Transverse colon (tissue), 4 donors: ENCODE results near the gene IL1B. TPM values are rescaled to one million over a fixed set of nuclear protein-coding genes. Genes with fewer than 3 reads are reported as not detected.

Experiments used
- DNase-seq: peaks from one replicate; pipeline ENCODE4 v3.0.0-alpha.2; 2019
- H3K27ac ChIP-seq, 4 donors: fragments of 200-600 bp; sonication (generic); 2 replicates each; pipeline ENCODE4 v1.5.1; 2016 to 2018; ENCODE audit warnings: inconsistent platforms in 4 of 4
- H3K27me3 ChIP-seq: fragments of 200-600 bp; sonication (generic); 2 replicates; pipeline ENCODE4 v1.5.1; 2017; ENCODE audit warnings: inconsistent platforms
- H3K36me3 ChIP-seq, 4 donors: fragments of 200-600 bp; sonication (generic); 2 replicates each; pipeline ENCODE4 v1.5.1; 2017 to 2019; ENCODE audit warnings: inconsistent platforms in 4 of 4
- H3K4me1 ChIP-seq, 4 donors: fragments of 200-600 bp; sonication (generic); 2 replicates each; pipeline ENCODE4 v1.5.1; 2017 to 2020; ENCODE audit warnings: inconsistent platforms in 4 of 4
- H3K4me3 ChIP-seq, 4 donors: fragments of 200-600 bp; sonication (generic); 1 replicate in 1 of 4; 2 replicates in 3 of 4; pipeline versions ENCODE4 v1.5.1 to v1.6.1; 2017 to 2019; ENCODE audit warnings: inconsistent platforms in 4 of 4
- H3K9me3 ChIP-seq, 2 donors: fragments of 200-600 bp; sonication (generic); 2 replicates each; pipeline ENCODE4 v1.5.1; 2017 to 2019; ENCODE audit warnings: inconsistent platforms in 2 of 2
- EP300 ChIP-seq: sonication (generic); formaldehyde crosslinking; IDR thresholded peaks from one replicate; pipeline ENCODE4 v1.6.1; 2017; ENCODE audit warnings: antibody characterized with exemption, low read depth
- POLR2A ChIP-seq: fragments of 450-650 bp; IDR thresholded peaks from one replicate; pipeline ENCODE4 v1.6.1; 2016; ENCODE audit warnings: antibody characterized with exemption, mild to moderate bottlenecking, moderate library complexity
- POLR2AphosphoS5 ChIP-seq, 3 donors: sonication (generic); formaldehyde crosslinking; IDR thresholded peaks; one replicate each; pipeline ENCODE4 v1.6.1; 2016; ENCODE audit warnings: antibody characterized with exemption in 3 of 3
- WGBS, 2 donors: methylation state at CpG; one replicate each; pipeline ENCODE4 v1.1.5; 2018; ENCODE audit warnings: low coverage in 1 of 2; 5-methylcytosine and 5-hydroxymethylcytosine counted together
- in situ Hi-C, 4 donors: fragments of 200-750 bp; cut with MboI; loops; one replicate each; pipeline versions ENCODE4 v1.15.0 to v1.15.1; 2017; ENCODE audit warnings: low sequenced_read_pairs in 3 of 4, low pct_ligation_motif_present in 1 of 4, low pct_unique_long_range_greater_than_20kb in 1 of 4
- intact Hi-C: fragments of 100-400 bp; cut with DNase I; formaldehyde crosslinking; loops from one replicate; pipeline ENCODE4 v1.15.1; 2023; ENCODE audit warnings: low total_unique reads
- total RNA-seq, 4 donors: library from RNA; depleted of rRNA; stranded (reverse); fragments of >200 nt; gene quantifications; one replicate each; pipeline ENCODE4 v1.1.0, GENCODE V29; 2016
- TF ChIP-seq, protein P1 (sequence below), 5 experiments: fragments of 200-600 bp in 3 of 5; fragments of 450-650 bp in 2 of 5; sonication (generic) in 3 of 5; IDR thresholded peaks; 1 replicate in 2 of 5; 2 replicates in 3 of 5; pipeline ENCODE4 v1.5.1; 2016 to 2017; ENCODE audit warnings: antibody characterized with exemption in 5 of 5, inconsistent platforms in 3 of 5, mild to moderate bottlenecking in 2 of 5, moderate library complexity in 1 of 5

IL1B gene
- total RNA-seq, 4 donors from 2014 or later, result 1.9 to 7.1 (median 4.6) TPM; not detected in 1

DNA sequence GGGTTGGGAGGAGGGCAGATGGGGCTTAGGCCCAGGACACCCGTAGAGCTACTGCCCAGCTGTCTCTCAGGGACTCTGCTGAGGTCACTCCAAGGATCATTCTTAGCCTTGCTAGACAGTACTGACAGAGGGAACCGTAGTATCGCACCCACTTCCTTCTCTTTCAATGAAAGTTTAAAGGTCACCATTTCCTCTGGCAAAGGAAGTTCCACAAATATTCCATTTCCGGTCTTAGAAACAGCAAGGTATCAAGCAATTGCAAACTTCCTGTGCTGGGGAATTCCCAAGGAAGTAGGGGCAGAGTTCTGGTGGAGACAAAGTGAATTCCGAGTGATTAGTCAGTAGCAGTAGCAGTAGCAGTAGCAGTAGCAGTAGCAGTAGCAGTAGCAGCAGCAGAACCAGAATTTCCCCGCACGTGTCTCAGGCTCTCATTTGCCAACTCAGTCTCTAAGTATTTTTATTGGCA is 24.7 kb downstream of the IL1B start:
- no peaks in the 10 kb centered on the region for H3K36me3 ChIP-seq
- DNase-seq, result no peak
- intact Hi-C loops (no loop called here), in situ Hi-C loops (no loop called here)
- peaks cover 0 to 16% (median 3%) of the 10 kb centered on the region in 4 donors for H3K4me1 ChIP-seq
- H3K27me3 ChIP-seq, result no peaks in the 10 kb centered on the region
- WGBS, 2 donors, result 42% methylated on average over 7 of the region's 7 CpGs; no CpG with 5 or more reads in 1 of the 2 donors
- peaks cover 0 to 3% of the 10 kb centered on the region in 2 donors for H3K9me3 ChIP-seq
- H3K4me3 ChIP-seq, result no peak overlapping the region
- TF ChIP-seq EP300, result no peak
- TF ChIP-seq POLR2AphosphoS5 (IDR thresholded peaks at IDR 0.05), result no peak
- TF ChIP-seq, protein P1, sequence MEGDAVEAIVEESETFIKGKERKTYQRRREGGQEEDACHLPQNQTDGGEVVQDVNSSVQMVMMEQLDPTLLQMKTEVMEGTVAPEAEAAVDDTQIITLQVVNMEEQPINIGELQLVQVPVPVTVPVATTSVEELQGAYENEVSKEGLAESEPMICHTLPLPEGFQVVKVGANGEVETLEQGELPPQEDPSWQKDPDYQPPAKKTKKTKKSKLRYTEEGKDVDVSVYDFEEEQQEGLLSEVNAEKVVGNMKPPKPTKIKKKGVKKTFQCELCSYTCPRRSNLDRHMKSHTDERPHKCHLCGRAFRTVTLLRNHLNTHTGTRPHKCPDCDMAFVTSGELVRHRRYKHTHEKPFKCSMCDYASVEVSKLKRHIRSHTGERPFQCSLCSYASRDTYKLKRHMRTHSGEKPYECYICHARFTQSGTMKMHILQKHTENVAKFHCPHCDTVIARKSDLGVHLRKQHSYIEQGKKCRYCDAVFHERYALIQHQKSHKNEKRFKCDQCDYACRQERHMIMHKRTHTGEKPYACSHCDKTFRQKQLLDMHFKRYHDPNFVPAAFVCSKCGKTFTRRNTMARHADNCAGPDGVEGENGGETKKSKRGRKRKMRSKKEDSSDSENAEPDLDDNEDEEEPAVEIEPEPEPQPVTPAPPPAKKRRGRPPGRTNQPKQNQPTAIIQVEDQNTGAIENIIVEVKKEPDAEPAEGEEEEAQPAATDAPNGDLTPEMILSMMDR (IDR thresholded peaks at IDR 0.05), result no peak
- no peak for TF ChIP-seq POLR2A
- peak overlapping the region in 2 of 4 donors; percentile 4 to 22 for H3K27ac ChIP-seq

DNA sequence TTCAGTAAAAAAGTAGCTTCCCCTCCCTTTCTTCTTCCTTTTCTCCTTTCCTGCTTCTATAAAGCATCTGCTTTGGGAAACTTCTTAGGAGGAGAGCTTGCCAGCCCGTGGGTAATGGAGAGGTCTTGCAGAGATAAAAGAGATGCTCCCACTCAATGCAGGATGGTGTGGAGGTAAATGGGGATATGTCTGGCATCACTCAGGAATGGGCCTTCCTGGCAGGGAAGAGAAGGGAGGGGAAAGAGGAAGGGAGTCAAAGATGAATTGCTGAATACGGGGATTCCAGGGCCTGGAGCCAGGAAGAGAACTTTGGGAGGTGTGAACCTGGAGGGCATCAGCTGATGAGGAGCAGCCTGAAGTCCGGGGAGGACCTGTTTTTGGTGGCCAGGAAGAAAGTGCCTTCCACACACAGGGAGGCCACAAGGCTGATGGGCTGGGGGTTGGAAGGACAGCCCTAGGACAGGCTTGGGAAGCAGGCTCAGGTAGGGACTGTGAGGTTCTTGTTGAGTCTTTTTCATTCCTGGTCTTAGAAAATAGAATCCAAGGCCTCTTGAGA is 25.2 kb downstream of the IL1B start:
- Histone ChIP-seq H3K4me1 (peaks cover 0 to 16% (median 3%) of the 10 kb centered on the region in 4 donors), H3K9me3 (peaks cover 0 to 3% of the 10 kb centered on the region in 2 donors), H3K4me3 (no peak overlapping the region), H3K27ac (peak overlapping the region in 2 of 4 donors; percentile 4 to 22), H3K36me3 (no peaks in the 10 kb centered on the region), H3K27me3 (no peaks in the 10 kb centered on the region)
- TF ChIP-seq EP300 (no peak), POLR2AphosphoS5 (IDR thresholded peaks at IDR 0.05) (no peak), POLR2A (no peak)
- TF ChIP-seq, protein P1 (IDR thresholded peaks at IDR 0.05), result no peak
- in situ Hi-C loops (no loop called here), intact Hi-C loops (no loop called here)
- no peak for DNase-seq
- 67 to 93% methylated on average over 1 to 3 of the region's 3 CpGs for WGBS, 2 donors

- DNase-seq, result no peak
- in situ Hi-C loops (no loop called here), intact Hi-C loops (no loop called here)
- Histone ChIP-seq H3K36me3 (no peaks in the 10 kb centered on the region), H3K4me3 (no peak overlapping the region), H3K27ac (no peak overlapping the region), H3K27me3 (no peaks in the 10 kb centered on the region), H3K9me3 (peaks cover 0 to 3% of the 10 kb centered on the region in 2 donors), H3K4me1 (peaks cover 0 to 16% (median 3%) of the 10 kb centered on the region in 4 donors)
- TF ChIP-seq EP300, result no peak
- no peak for TF ChIP-seq POLR2AphosphoS5 (IDR thresholded peaks at IDR 0.05)
- TF ChIP-seq, protein P1 (IDR thresholded peaks at IDR 0.05), result no peak
- no peak for TF ChIP-seq POLR2A
Observed at GRCh38 chr2:112809112-112809511, 27.5 kb downstream of the IL1B start.

GRCh38 chr2:112807233-112807807 is 29.3 kb downstream of the IL1B start:
- peaks cover 0 to 10% (median 3%) of the 10 kb centered on the region in 4 donors for H3K4me1 ChIP-seq
- H3K27me3 ChIP-seq, result no peaks in the 10 kb centered on the region
- no peak overlapping the region for H3K27ac ChIP-seq
- intact Hi-C loops (no loop called here), in situ Hi-C loops (no loop called here)
- peaks cover 0 to 3% of the 10 kb centered on the region in 2 donors for H3K9me3 ChIP-seq
- WGBS, 2 donors, result 94 to 95% methylated on average over 3 of the region's 3 CpGs
- no peak overlapping the region for H3K4me3 ChIP-seq
- no peak for DNase-seq
- TF ChIP-seq, protein P1 (IDR thresholded peaks at IDR 0.05), result peak in 1 of 5 experiments; percentile 6
- TF ChIP-seq POLR2A (no peak), EP300 (no peak), POLR2AphosphoS5 (IDR thresholded peaks at IDR 0.05) (no peak)
- no peaks in the 10 kb centered on the region for H3K36me3 ChIP-seq
